ENCODE results near the gene PPP2R1B. TPM values are rescaled to one million over a fixed set of nuclear protein-coding genes. Genes with fewer than 3 reads are reported as not detected.

PPP2R1B gene
- total and polyA plus RNA-seq, 2 of the 8 experiments (the other 6 are each of a cell fraction or from before 2014, with no cell fraction given) = 25.8 to 87.0 TPM

DNA sequence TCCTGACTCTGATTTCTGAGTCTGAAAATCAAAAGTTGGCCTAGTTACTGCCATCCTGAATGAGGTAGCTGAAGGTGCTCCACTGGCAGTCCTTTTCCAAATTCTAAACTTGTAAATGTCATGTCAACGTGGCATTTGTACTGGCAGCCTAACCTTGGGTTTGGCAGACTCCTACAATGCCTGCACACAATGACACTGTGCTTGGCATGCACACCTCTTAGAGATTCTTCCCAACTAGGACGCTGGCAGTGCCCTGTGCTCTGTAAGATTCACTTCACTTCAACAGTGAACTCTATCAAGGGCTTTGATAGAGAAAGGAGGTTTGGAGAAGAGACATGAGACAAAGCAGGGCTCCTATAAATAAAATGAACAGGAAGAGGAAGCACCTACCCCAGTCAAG is 21.9 kb upstream of the PPP2R1B start (continued):
- no peak for TF ChIP-seq RAD21 (IDR thresholded peaks at IDR 0.05 in 1 of 2, conservative IDR thresholded peaks at IDR 0.05 in 1 of 2; ENCODE audit: low read depth in 2 of 2, low read length in 2 of 2)

All from H1 (cell line).